ENCODE measurements around the gene ERC2. TPM values are rescaled to one million over a fixed set of nuclear protein-coding genes. Genes with fewer than 3 reads are reported as not detected.
"Not testable (repeated sequence)": the region's sequence is repeated elsewhere in the genome, so short reads cannot be mapped to it uniquely, and the experiment has no call there.

Gene ERC2
- polyA plus RNA-seq, 3 donors, result not detected

- 100% methylated on average over 1 of the region's 1 CpG for WGBS (ENCODE audit: insufficient coverage)
- H3K9me3 ChIP-seq (replicated peaks in 1 of 2; ENCODE audit: control insufficient read depth in 1 of 2, insufficient read depth in 1 of 2, low read length in 2 of 2), result no peaks in the 10 kb centered on the region
- H3K36me3 Mint-ChIP-seq, result no peaks in the 10 kb centered on the region
These were observed 393.2 kb downstream of the ERC2 start for GRCh38 chr3:56075089-56075488.

GRCh38 chr3:56069766-56070165 lies 398.5 kb downstream of the ERC2 start:
- Mint-ChIP-seq H3K4me1 (no peaks in the 10 kb centered on the region), H3K36me3 (no peaks in the 10 kb centered on the region), H3K9me3 (peaks cover 0 to 4% (median 2%) of the 10 kb centered on the region in 7 donors), H3K27me3 (ENCODE audit: low read depth in 3 of 3) (peaks cover 0 to 3% (median 3%) of the 10 kb centered on the region in 3 donors), H3K4me3 (no peak overlapping the region), H3K27ac (no peak overlapping the region)
- TF ChIP-seq CTCF (IDR thresholded peaks at IDR 0.05), result no peak
- no peaks in the 10 kb centered on the region for H3K9me3 ChIP-seq (replicated peaks in 1 of 2; ENCODE audit: control insufficient read depth in 1 of 2, insufficient read depth in 1 of 2, low read length in 2 of 2)
- H3K27ac ChIP-seq (ENCODE audit: low read depth in 1 of 2, low read length in 2 of 2), result no peak overlapping the region
- intact Hi-C loops (cut with micrococcal nuclease), result no loop called here
- H3K4me3 ChIP-seq (replicated peaks in 1 of 3; ENCODE audit: low read depth in 2 of 3, low read length in 3 of 3), result no peak overlapping the region
- no peaks in the 10 kb centered on the region for H3K79me2 ChIP-seq (ENCODE audit: insufficient read depth, low read length)
- no peaks in the 10 kb centered on the region for H4K20me1 ChIP-seq (ENCODE audit: insufficient read depth, low read length)
- H3K36me3 ChIP-seq (replicated peaks in 1 of 2; ENCODE audit: control insufficient read depth in 1 of 2, insufficient read depth in 2 of 2, low read length in 2 of 2), result no peaks in the 10 kb centered on the region
- no peaks in the 10 kb centered on the region for H3K4me1 ChIP-seq (ENCODE audit: control insufficient read depth in 1 of 2, insufficient read depth in 2 of 2, low read length in 2 of 2)
- DNase-seq, result no peak
- no peak overlapping the region for H3K4me2 ChIP-seq (replicated peaks; ENCODE audit: extremely low read depth, low read length, poor library complexity, severe bottlenecking)
- H3K9ac ChIP-seq (ENCODE audit: insufficient read depth, low read length, poor library complexity, severe bottlenecking), result no peak overlapping the region
- H2AFZ ChIP-seq (ENCODE audit: insufficient read depth, low read depth, low read length, poor library complexity, severe bottlenecking), result no peak overlapping the region
- no peaks in the 10 kb centered on the region for H3K27me3 ChIP-seq (ENCODE audit: control insufficient read depth in 2 of 2, insufficient read depth in 2 of 2, low read length in 2 of 2)

More at GRCh38 chr3:56075089-56075488, 393.2 kb downstream of the ERC2 start:
- Histone ChIP-seq H3K4me1 (ENCODE audit: control insufficient read depth in 1 of 2, insufficient read depth in 2 of 2, low read length in 2 of 2) (no peaks in the 10 kb centered on the region), H3K27ac (ENCODE audit: low read depth in 1 of 2, low read length in 2 of 2) (no peak overlapping the region), H2AFZ (ENCODE audit: insufficient read depth, low read depth, low read length, poor library complexity, severe bottlenecking) (no peak overlapping the region), H3K27me3 (ENCODE audit: control insufficient read depth in 2 of 2, insufficient read depth in 2 of 2, low read length in 2 of 2) (no peaks in the 10 kb centered on the region), H3K9ac (ENCODE audit: insufficient read depth, low read length, poor library complexity, severe bottlenecking) (no peak overlapping the region), H3K4me2 (replicated peaks; ENCODE audit: extremely low read depth, low read length, poor library complexity, severe bottlenecking) (no peak overlapping the region), H3K79me2 (ENCODE audit: insufficient read depth, low read length) (no peaks in the 10 kb centered on the region), H4K20me1 (ENCODE audit: insufficient read depth, low read length) (no peaks in the 10 kb centered on the region), H3K4me3 (replicated peaks in 1 of 3; ENCODE audit: low read depth in 2 of 3, low read length in 3 of 3) (no peak overlapping the region), H3K36me3 (replicated peaks in 1 of 2; ENCODE audit: control insufficient read depth in 1 of 2, insufficient read depth in 2 of 2, low read length in 2 of 2) (no peaks in the 10 kb centered on the region)
- Mint-ChIP-seq H3K9me3 (peaks cover 0 to 1% (median 0%) of the 10 kb centered on the region in 7 donors), H3K4me1 (no peaks in the 10 kb centered on the region), H3K27ac (no peak overlapping the region), H3K27me3 (ENCODE audit: low read depth in 3 of 3) (peaks cover 0 to 6% (median 1%) of the 10 kb centered on the region in 3 donors), H3K4me3 (no peak overlapping the region)
- intact Hi-C loops (cut with micrococcal nuclease), result no loop called here
- TF ChIP-seq CTCF (IDR thresholded peaks at IDR 0.05), result no peak
- DNase-seq, result no peak

GRCh38 chr3:56066405-56066804 lies 401.9 kb downstream of the ERC2 start:
- whole genome bisulfite sequencing (ENCODE audit: insufficient coverage), result no CpG with 5 or more reads among the region's 1 CpG
- intact Hi-C loops (cut with micrococcal nuclease); H3K36me3 ChIP-seq (replicated peaks in 1 of 2; ENCODE audit: control insufficient read depth in 1 of 2, insufficient read depth in 2 of 2, low read length in 2 of 2); H3K27me3 ChIP-seq (ENCODE audit: control insufficient read depth in 2 of 2, insufficient read depth in 2 of 2, low read length in 2 of 2); H3K27ac ChIP-seq (ENCODE audit: low read depth in 1 of 2, low read length in 2 of 2); H3K4me3 Mint-ChIP-seq; H2AFZ ChIP-seq (ENCODE audit: insufficient read depth, low read depth, low read length, poor library complexity, severe bottlenecking); H3K4me2 ChIP-seq (replicated peaks; ENCODE audit: extremely low read depth, low read length, poor library complexity, severe bottlenecking); H3K4me1 ChIP-seq (ENCODE audit: control insufficient read depth in 1 of 2, insufficient read depth in 2 of 2, low read length in 2 of 2); H3K79me2 ChIP-seq (ENCODE audit: insufficient read depth, low read length); H3K9ac ChIP-seq (ENCODE audit: insufficient read depth, low read length, poor library complexity, severe bottlenecking); H3K27me3 Mint-ChIP-seq (ENCODE audit: low read depth in 3 of 3); H3K4me1 Mint-ChIP-seq; H3K9me3 Mint-ChIP-seq; H3K9me3 ChIP-seq (replicated peaks in 1 of 2; ENCODE audit: control insufficient read depth in 1 of 2, insufficient read depth in 1 of 2, low read length in 2 of 2); DNase-seq; H4K20me1 ChIP-seq (ENCODE audit: insufficient read depth, low read length); H3K4me3 ChIP-seq (replicated peaks in 1 of 3; ENCODE audit: low read depth in 2 of 3, low read length in 3 of 3); H3K27ac Mint-ChIP-seq; H3K36me3 Mint-ChIP-seq: not testable (repeated sequence)

Data from CD14-positive monocyte (primary cell).